Neural progenitor cell (in vitro differentiated cells): Measurements from ENCODE around the gene IPP. TPM values are rescaled to one million over a fixed set of nuclear protein-coding genes. Genes with fewer than 3 reads are reported as not detected.
"Not testable (repeated sequence)": the region's sequence is repeated elsewhere in the genome, so short reads cannot be mapped to it uniquely, and the experiment has no call there.

Experiments used
- DNase-seq: peaks from one replicate; pipeline ENCODE4 v3.0.0-alpha.2; 2016; ENCODE audit warnings: low spot score
- H2AFZ ChIP-seq: fragments of 200-600 bp; sonication (generic); replicated peaks from 2 replicates; pipeline ENCODE4 v1.6.1; 2016; ENCODE audit warnings: antibody characterized with exemption
- H3F3A ChIP-seq: fragments of 200-600 bp; sonication (generic); 2 replicates; pipeline ENCODE4 v1.6.1; 2016; ENCODE audit warnings: antibody characterized with exemption, low read depth
- H3K27ac ChIP-seq: fragments of 200-600 bp; sonication (generic); 2 replicates; pipeline ENCODE4 v1.5.1; 2016; ENCODE audit warnings: mild to moderate bottlenecking
- H3K27me3 ChIP-seq: fragments of 200-600 bp; sonication (generic); 2 replicates; pipeline ENCODE4 v1.6.1; 2016; ENCODE audit warnings: mild to moderate bottlenecking, moderate library complexity
- H3K36me3 ChIP-seq: fragments of 200-600 bp; sonication (generic); 2 replicates; pipeline ENCODE4 v1.5.1; 2016
- H3K4me1 ChIP-seq: fragments of 200-600 bp; sonication (generic); 2 replicates; pipeline ENCODE4 v1.6.1; 2016; ENCODE audit warnings: mixed run types
- H3K4me2 ChIP-seq: fragments of 200-600 bp; sonication (generic); 2 replicates; pipeline ENCODE4 v1.6.1; 2016
- H3K4me3 ChIP-seq: fragments of 200-600 bp; sonication (generic); 2 replicates; pipeline ENCODE4 v1.5.1; 2016
- H3K79me2 ChIP-seq: fragments of 200-600 bp; sonication (generic); 2 replicates; pipeline ENCODE4 v1.6.1; 2016; ENCODE audit warnings: low read depth
- H3K9ac ChIP-seq: fragments of 200-600 bp; sonication (generic); 2 replicates; pipeline ENCODE4 v1.6.1; 2016
- H3K9me3 ChIP-seq: fragments of 200-600 bp; sonication (generic); 2 replicates; pipeline ENCODE4 v1.5.1; 2016; ENCODE audit warnings: low read depth
- H4K20me1 ChIP-seq: fragments of 200-600 bp; sonication (generic); 2 replicates; pipeline ENCODE4 v1.6.1; 2016; ENCODE audit warnings: low read depth
- H3K27ac Mint-ChIP-seq: 3 replicates; pipeline ENCODE4 v1.8.0; 2021; ENCODE audit warnings: mixed read lengths
- H3K27me3 Mint-ChIP-seq: 2 replicates; pipeline ENCODE4 v1.8.0; 2022; ENCODE audit warnings: low read depth, mild to moderate bottlenecking, inconsistent platforms, moderate library complexity, mixed read lengths; ENCODE audit not compliant: insufficient read depth
- H3K36me3 Mint-ChIP-seq: 3 replicates; pipeline ENCODE4 v1.8.0; 2021; ENCODE audit warnings: mixed read lengths
- H3K4me1 Mint-ChIP-seq: 3 replicates; pipeline ENCODE4 v1.8.0; 2021; ENCODE audit warnings: mixed read lengths
- H3K4me3 Mint-ChIP-seq: 3 replicates; pipeline ENCODE4 v1.8.0; 2021; ENCODE audit warnings: mild to moderate bottlenecking, moderate library complexity, mixed read lengths
- H3K9me3 Mint-ChIP-seq: 3 replicates; pipeline ENCODE4 v1.8.0; 2020; ENCODE audit warnings: mixed read lengths
- EZH2 ChIP-seq: fragments of 200-600 bp; sonication (generic); IDR thresholded peaks from 2 replicates; pipeline ENCODE4 v1.6.1; 2017; ENCODE audit warnings: antibody characterized with exemption, mild to moderate bottlenecking, moderate library complexity
- EZH2phosphoT487 ChIP-seq: fragments of 200-600 bp; sonication (generic); IDR thresholded peaks from 2 replicates; pipeline ENCODE4 v1.6.1; 2017; ENCODE audit warnings: antibody characterized with exemption
- total RNA-seq: library from RNA; depleted of rRNA; stranded (reverse); fragments of >200 nt; gene quantifications from 2 replicates; pipeline ENCODE4 v1.2.3, GENCODE V29; 2015; ENCODE audit warnings: low replicate concordance
- TF ChIP-seq, protein P1 (sequence below): fragments of 200-600 bp; sonication (generic); IDR thresholded peaks from 2 replicates; pipeline ENCODE4 v1.5.1; 2017; ENCODE audit warnings: antibody characterized with exemption, mild to moderate bottlenecking

Gene IPP
- total RNA-seq, 1 donor from 2014 or later: 15.0 TPM

DNA sequence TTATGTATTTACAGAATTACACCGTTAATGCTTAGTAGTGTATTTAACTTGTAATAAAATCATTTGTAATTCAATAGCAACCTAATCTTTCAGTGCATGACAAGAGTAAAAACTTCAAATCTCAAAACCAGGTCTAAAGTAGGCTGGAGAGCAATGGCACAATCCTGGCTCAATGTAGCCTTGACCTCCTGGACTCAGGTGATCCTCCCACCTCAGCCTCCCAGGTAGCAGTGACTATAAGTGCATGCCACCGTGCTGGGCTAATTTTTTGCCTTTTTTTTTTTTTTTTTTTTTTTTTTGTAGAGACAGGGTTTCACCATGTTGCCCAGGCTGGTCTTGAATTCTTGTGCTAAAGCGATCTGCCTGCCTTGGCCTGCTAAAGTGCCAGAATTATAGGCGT lies 11.3 kb downstream of the IPP start:
- Mint-ChIP-seq H3K27me3 (no peaks in the 10 kb centered on the region), H3K4me1 (peaks cover 2% of the 10 kb centered on the region), H3K27ac (no peak overlapping the region)

GRCh38 chr1:45730780-45731319 lies 19.6 kb downstream of the IPP start:
- Mint-ChIP-seq H3K4me3 (no peak overlapping the region), H3K4me1 (no peaks in the 10 kb centered on the region), H3K27ac (no peak overlapping the region), H3K9me3 (no peaks in the 10 kb centered on the region), H3K27me3 (no peaks in the 10 kb centered on the region), H3K36me3 (no peaks in the 10 kb centered on the region)
- Histone ChIP-seq H3K4me1 (no peaks in the 10 kb centered on the region), H3K9me3 (no peaks in the 10 kb centered on the region), H4K20me1 (no peaks in the 10 kb centered on the region), H3F3A (no peaks in the 10 kb centered on the region), H3K79me2 (no peaks in the 10 kb centered on the region), H3K27me3 (no peaks in the 10 kb centered on the region), H3K4me2 (no peak overlapping the region), H3K36me3 (no peaks in the 10 kb centered on the region), H3K9ac (no peak overlapping the region), H3K4me3 (no peak overlapping the region), H3K27ac (no peak overlapping the region), H2AFZ (no peak overlapping the region)
- no peak for DNase-seq
- TF ChIP-seq, protein P1, sequence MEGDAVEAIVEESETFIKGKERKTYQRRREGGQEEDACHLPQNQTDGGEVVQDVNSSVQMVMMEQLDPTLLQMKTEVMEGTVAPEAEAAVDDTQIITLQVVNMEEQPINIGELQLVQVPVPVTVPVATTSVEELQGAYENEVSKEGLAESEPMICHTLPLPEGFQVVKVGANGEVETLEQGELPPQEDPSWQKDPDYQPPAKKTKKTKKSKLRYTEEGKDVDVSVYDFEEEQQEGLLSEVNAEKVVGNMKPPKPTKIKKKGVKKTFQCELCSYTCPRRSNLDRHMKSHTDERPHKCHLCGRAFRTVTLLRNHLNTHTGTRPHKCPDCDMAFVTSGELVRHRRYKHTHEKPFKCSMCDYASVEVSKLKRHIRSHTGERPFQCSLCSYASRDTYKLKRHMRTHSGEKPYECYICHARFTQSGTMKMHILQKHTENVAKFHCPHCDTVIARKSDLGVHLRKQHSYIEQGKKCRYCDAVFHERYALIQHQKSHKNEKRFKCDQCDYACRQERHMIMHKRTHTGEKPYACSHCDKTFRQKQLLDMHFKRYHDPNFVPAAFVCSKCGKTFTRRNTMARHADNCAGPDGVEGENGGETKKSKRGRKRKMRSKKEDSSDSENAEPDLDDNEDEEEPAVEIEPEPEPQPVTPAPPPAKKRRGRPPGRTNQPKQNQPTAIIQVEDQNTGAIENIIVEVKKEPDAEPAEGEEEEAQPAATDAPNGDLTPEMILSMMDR: no peak
- no peak for TF ChIP-seq EZH2phosphoT487
- TF ChIP-seq EZH2: no peak

More for the DNA sequence above, 11.3 kb downstream of the IPP start:
- H3K4me3 Mint-ChIP-seq: no peak overlapping the region
- no peak overlapping the region for H3K27ac ChIP-seq
- no peaks in the 10 kb centered on the region for H3K9me3 Mint-ChIP-seq
- no peaks in the 10 kb centered on the region for H3F3A ChIP-seq
- H2AFZ ChIP-seq: no peak overlapping the region
- H3K9me3 ChIP-seq: peaks cover 4% of the 10 kb centered on the region
- H3K9ac ChIP-seq: no peak overlapping the region
- H3K27me3 ChIP-seq: no peaks in the 10 kb centered on the region
- no peak overlapping the region for H3K4me3 ChIP-seq
- no peak overlapping the region for H3K4me2 ChIP-seq
- H3K79me2 ChIP-seq: no peaks in the 10 kb centered on the region
- TF ChIP-seq, protein P1: no peak
- TF ChIP-seq EZH2: no peak
- no peaks in the 10 kb centered on the region for H3K4me1 ChIP-seq
- H4K20me1 ChIP-seq: no peaks in the 10 kb centered on the region
- no peak for DNase-seq
- peaks cover 22% of the 10 kb centered on the region for H3K36me3 Mint-ChIP-seq
- peaks cover 11% of the 10 kb centered on the region for H3K36me3 ChIP-seq

GRCh38 chr1:45730075-45730779 lies 20.2 kb downstream of the IPP start:
- Histone ChIP-seq H3K79me2 (no peaks in the 10 kb centered on the region), H3K9ac (no peak overlapping the region), H3K36me3 (no peaks in the 10 kb centered on the region), H3K27ac (no peak overlapping the region), H3K4me3 (no peak overlapping the region), H3K4me2 (no peak overlapping the region), H3K9me3 (no peaks in the 10 kb centered on the region), H3F3A (no peaks in the 10 kb centered on the region), H2AFZ (no peak overlapping the region), H3K27me3 (no peaks in the 10 kb centered on the region), H3K4me1 (no peaks in the 10 kb centered on the region), H4K20me1 (no peaks in the 10 kb centered on the region)
- Mint-ChIP-seq H3K36me3 (no peaks in the 10 kb centered on the region), H3K27ac (no peak overlapping the region), H3K27me3 (no peaks in the 10 kb centered on the region), H3K4me3 (no peak overlapping the region), H3K9me3 (no peaks in the 10 kb centered on the region), H3K4me1 (no peaks in the 10 kb centered on the region)
- TF ChIP-seq, protein P1: no peak
- TF ChIP-seq EZH2 (no peak), EZH2phosphoT487 (no peak)
- DNase-seq: no peak

DNA sequence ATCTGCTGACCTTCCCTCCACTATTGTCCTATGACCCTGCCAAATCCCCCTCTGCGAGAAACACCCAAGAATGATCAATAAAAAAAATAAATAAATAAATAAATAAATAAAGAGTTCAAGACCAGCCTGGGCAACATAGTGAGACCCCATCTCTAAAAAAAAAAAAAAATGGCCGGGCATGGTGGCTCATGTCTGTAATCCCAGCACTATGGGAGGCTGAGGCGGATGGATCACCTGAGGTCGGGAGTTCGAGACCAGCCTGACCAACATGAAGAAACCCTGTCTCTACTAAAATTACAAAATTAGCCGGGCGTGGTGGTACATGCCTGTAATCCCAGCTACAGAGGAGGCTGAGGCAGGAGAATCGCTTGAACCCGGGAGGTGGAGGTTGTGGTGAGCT lies 24.4 kb downstream of the IPP start:
- H3K4me1 ChIP-seq, H3K27ac Mint-ChIP-seq: not testable (repeated sequence)

More for the DNA sequence above, 24.4 kb downstream of the IPP start:
- H3K9me3 ChIP-seq, H3K4me2 ChIP-seq, DNase-seq, H3K4me3 Mint-ChIP-seq, H3K9ac ChIP-seq, H3K9me3 Mint-ChIP-seq, H3K27me3 Mint-ChIP-seq, H3K36me3 ChIP-seq, H3K27me3 ChIP-seq, H3K27ac ChIP-seq, H4K20me1 ChIP-seq, H3K79me2 ChIP-seq, H3F3A ChIP-seq, H3K4me1 Mint-ChIP-seq, H3K4me3 ChIP-seq, H2AFZ ChIP-seq, H3K36me3 Mint-ChIP-seq: not testable (repeated sequence)
